Esophagus muscularis mucosa (tissue), 4 donors: ENCODE results near the gene MPPED1. TPM values are rescaled to one million over a fixed set of nuclear protein-coding genes. Genes with fewer than 3 reads are reported as not detected.

Experiments used
- DNase-seq: peaks from one replicate; pipeline ENCODE4 v3.0.0-alpha.2; 2017; ENCODE audit errors: extremely low spot score
- H3K27ac ChIP-seq, 4 donors: fragments of 200-600 bp; sonication (generic); replicated peaks in 1 of 4; 1 replicate in 3 of 4; 2 replicates in 1 of 4; pipeline ENCODE4 v1.5.1; 2016 to 2019; ENCODE audit warnings: mild to moderate bottlenecking in 1 of 4
- H3K27me3 ChIP-seq, 4 donors: fragments of 200-600 bp; sonication (generic); one replicate each; pipeline versions ENCODE4 v1.5.1 to v1.6.0; 2016 to 2019
- H3K36me3 ChIP-seq, 4 donors: fragments of 200-600 bp; sonication (generic); one replicate each; pipeline ENCODE4 v1.5.1; 2016 to 2019
- H3K4me1 ChIP-seq, 4 donors: fragments of 200-600 bp; sonication (generic); one replicate each; pipeline ENCODE4 v1.5.1; 2016 to 2019
- H3K4me3 ChIP-seq, 4 donors: fragments of 200-600 bp; sonication (generic); 1 replicate in 2 of 4; 2 replicates in 2 of 4; pipeline ENCODE4 v1.5.1; 2016 to 2019; ENCODE audit warnings: mild to moderate bottlenecking in 4 of 4, moderate library complexity in 1 of 4
- H3K9me3 ChIP-seq, 4 donors: fragments of 200-600 bp; sonication (generic); 1 replicate in 3 of 4; 2 replicates in 1 of 4; pipeline ENCODE4 v1.5.1; 2016 to 2019
- CTCF ChIP-seq, 3 experiments: fragments of 200-600 bp in 2 of 3; fragments of 450-650 bp in 1 of 3; sonication (generic) in 2 of 3; IDR thresholded peaks; one replicate each; pipeline ENCODE4 v1.5.1; 2017 to 2019; ENCODE audit warnings: antibody characterized with exemption in 3 of 3, mild to moderate bottlenecking in 2 of 3, moderate library complexity in 1 of 3
- EP300 ChIP-seq: sonication (generic); formaldehyde crosslinking; IDR thresholded peaks from one replicate; pipeline ENCODE4 v1.6.1; 2017; ENCODE audit warnings: antibody characterized with exemption
- POLR2A ChIP-seq: fragments of 450-650 bp; IDR thresholded peaks from one replicate; pipeline ENCODE4 v1.6.1; 2017; ENCODE audit warnings: antibody characterized with exemption, moderate library complexity, mild to moderate bottlenecking, low read depth
- POLR2AphosphoS5 ChIP-seq, 2 donors: sonication (generic); formaldehyde crosslinking; IDR thresholded peaks; one replicate each; pipeline ENCODE4 v1.6.1; 2017; ENCODE audit warnings: antibody characterized with exemption in 2 of 2
- WGBS: methylation state at CpG from one replicate; pipeline ENCODE4 v1.1.5; 2018; 5-methylcytosine and 5-hydroxymethylcytosine counted together
- intact Hi-C: fragments of 100-400 bp; cut with DNase I; formaldehyde crosslinking; loops from one replicate; pipeline ENCODE4 v1.15.1; 2023
- total RNA-seq, 4 donors: library from RNA; depleted of rRNA; stranded (reverse); fragments of >200 nt; gene quantifications; one replicate each; pipeline versions ENCODE4 v1.1.0 to v1.2.1, GENCODE V29; 2016

MPPED1 gene
- total RNA-seq, 4 donors from 2014 or later, result not detected

- TF ChIP-seq EP300, result no peak
- no peak for TF ChIP-seq CTCF (IDR thresholded peaks at IDR 0.05)
- no peak for TF ChIP-seq POLR2A
- TF ChIP-seq POLR2AphosphoS5 (IDR thresholded peaks at IDR 0.05), result no peak
- no peaks in the 10 kb centered on the region for H3K4me1 ChIP-seq
- H3K9me3 ChIP-seq, result peaks cover 0 to 7% (median 0%) of the 10 kb centered on the region in 4 donors
- no peaks in the 10 kb centered on the region for H3K27me3 ChIP-seq
- DNase-seq, result no peak
- H3K36me3 ChIP-seq, result peaks cover 0 to 7% (median 2%) of the 10 kb centered on the region in 4 donors
- no peak overlapping the region for H3K4me3 ChIP-seq
- 75% methylated on average over 7 of the region's 7 CpGs for whole genome bisulfite sequencing
- intact Hi-C loops, result no loop called here
- no peak overlapping the region for H3K27ac ChIP-seq
Observed at GRCh38 chr22:43535336-43535735, 123.5 kb downstream of the MPPED1 start.

- intact Hi-C loops, result no loop called here
- whole genome bisulfite sequencing, result 75% methylated on average over 5 of the region's 5 CpGs
- Histone ChIP-seq H3K4me1 (no peaks in the 10 kb centered on the region), H3K27ac (no peak overlapping the region), H3K36me3 (peaks cover 0 to 7% (median 2%) of the 10 kb centered on the region in 4 donors), H3K27me3 (no peaks in the 10 kb centered on the region), H3K9me3 (peaks cover 0 to 7% (median 0%) of the 10 kb centered on the region in 4 donors), H3K4me3 (no peak overlapping the region)
- TF ChIP-seq POLR2AphosphoS5 (IDR thresholded peaks at IDR 0.05), result no peak
- no peak for TF ChIP-seq EP300
- TF ChIP-seq POLR2A, result no peak
- no peak for TF ChIP-seq CTCF (IDR thresholded peaks at IDR 0.05)
- DNase-seq, result no peak
Observed at GRCh38 chr22:43535741-43536140, 123.9 kb downstream of the MPPED1 start.

- no peak for TF ChIP-seq POLR2A
- no peak for TF ChIP-seq EP300
- Histone ChIP-seq H3K4me1 (no peaks in the 10 kb centered on the region), H3K36me3 (peaks cover 0 to 7% (median 2%) of the 10 kb centered on the region in 4 donors), H3K9me3 (peaks cover 0 to 7% (median 0%) of the 10 kb centered on the region in 4 donors), H3K27me3 (no peaks in the 10 kb centered on the region), H3K4me3 (no peak overlapping the region), H3K27ac (no peak overlapping the region)
- intact Hi-C loops, result no loop called here
- 95% methylated on average over 13 of the region's 14 CpGs for WGBS
- no peak for DNase-seq
Observed at GRCh38 chr22:43537019-43537585, 125.3 kb downstream of the MPPED1 start.

GRCh38 chr22:43539572-43540528, 128.0 kb downstream of the MPPED1 start:
- Histone ChIP-seq H3K36me3 (peaks cover 0 to 7% (median 2%) of the 10 kb centered on the region in 4 donors), H3K4me1 (no peaks in the 10 kb centered on the region), H3K4me3 (no peak overlapping the region), H3K27ac (no peak overlapping the region), H3K9me3 (peaks cover 0 to 7% (median 0%) of the 10 kb centered on the region in 4 donors), H3K27me3 (no peaks in the 10 kb centered on the region)
- TF ChIP-seq POLR2AphosphoS5 (IDR thresholded peaks at IDR 0.05) (no peak), EP300 (no peak), CTCF (IDR thresholded peaks at IDR 0.05) (no peak), POLR2A (no peak)
- WGBS, result 87% methylated on average over 25 of the region's 31 CpGs
- intact Hi-C loops, result no loop called here
- DNase-seq, result no peak

GRCh38 chr22:43540529-43540923, 128.7 kb downstream of the MPPED1 start:
- TF ChIP-seq CTCF (IDR thresholded peaks at IDR 0.05), result no peak
- intact Hi-C loops, result no loop called here
- Histone ChIP-seq H3K4me1 (no peaks in the 10 kb centered on the region), H3K4me3 (no peak overlapping the region), H3K27ac (no peak overlapping the region), H3K9me3 (peaks cover 0 to 7% (median 0%) of the 10 kb centered on the region in 4 donors), H3K27me3 (no peaks in the 10 kb centered on the region), H3K36me3 (peaks cover 0 to 7% (median 2%) of the 10 kb centered on the region in 4 donors)
- 81% methylated on average over 4 of the region's 4 CpGs for WGBS
- no peak for DNase-seq
